ENCODE results near the gene DPP6.

DNA sequence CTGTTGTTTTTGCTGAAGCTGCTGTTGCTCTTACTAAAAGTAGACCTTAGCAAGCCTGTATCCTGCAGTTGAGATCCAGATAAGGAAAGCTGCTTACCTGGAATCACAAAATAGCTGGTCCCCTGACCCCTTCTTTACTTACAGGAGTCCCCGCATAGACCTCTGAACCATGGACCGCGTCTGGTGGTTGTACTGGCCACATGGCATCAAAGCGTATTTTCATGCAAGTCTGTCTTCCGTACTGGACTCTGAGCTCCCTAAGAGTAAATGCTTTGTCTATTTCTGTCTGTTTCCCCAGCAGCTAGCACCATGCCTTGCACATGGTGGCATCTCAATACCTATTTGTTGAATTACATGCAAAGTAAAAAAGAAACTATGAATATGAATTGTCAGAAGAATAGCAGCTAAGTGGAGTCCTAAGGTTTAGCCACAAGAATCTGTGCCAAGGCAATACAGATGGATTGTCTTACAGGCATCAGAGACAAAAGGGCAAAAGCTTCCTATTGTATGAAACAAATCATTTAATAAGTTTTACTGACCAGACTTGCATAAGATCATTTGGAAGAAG, 791.6 kb downstream of the DPP6 start:
- TF ChIP-seq, protein P1, sequence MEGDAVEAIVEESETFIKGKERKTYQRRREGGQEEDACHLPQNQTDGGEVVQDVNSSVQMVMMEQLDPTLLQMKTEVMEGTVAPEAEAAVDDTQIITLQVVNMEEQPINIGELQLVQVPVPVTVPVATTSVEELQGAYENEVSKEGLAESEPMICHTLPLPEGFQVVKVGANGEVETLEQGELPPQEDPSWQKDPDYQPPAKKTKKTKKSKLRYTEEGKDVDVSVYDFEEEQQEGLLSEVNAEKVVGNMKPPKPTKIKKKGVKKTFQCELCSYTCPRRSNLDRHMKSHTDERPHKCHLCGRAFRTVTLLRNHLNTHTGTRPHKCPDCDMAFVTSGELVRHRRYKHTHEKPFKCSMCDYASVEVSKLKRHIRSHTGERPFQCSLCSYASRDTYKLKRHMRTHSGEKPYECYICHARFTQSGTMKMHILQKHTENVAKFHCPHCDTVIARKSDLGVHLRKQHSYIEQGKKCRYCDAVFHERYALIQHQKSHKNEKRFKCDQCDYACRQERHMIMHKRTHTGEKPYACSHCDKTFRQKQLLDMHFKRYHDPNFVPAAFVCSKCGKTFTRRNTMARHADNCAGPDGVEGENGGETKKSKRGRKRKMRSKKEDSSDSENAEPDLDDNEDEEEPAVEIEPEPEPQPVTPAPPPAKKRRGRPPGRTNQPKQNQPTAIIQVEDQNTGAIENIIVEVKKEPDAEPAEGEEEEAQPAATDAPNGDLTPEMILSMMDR (IDR thresholded peaks at IDR 0.05; ENCODE audit: control extremely low read depth in 1 of 3, insufficient read depth in 1 of 3, low read depth in 1 of 3, low read length in 3 of 3) = no peak
- TF ChIP-seq GABPA (IDR thresholded peaks at IDR 0.05; ENCODE audit: borderline replicate concordance, insufficient read depth, low read length) = no peak
- TF ChIP-seq SAP30 (IDR thresholded peaks at IDR 0.05; ENCODE audit: insufficient read depth, insufficient replicate concordance, low read length) = no peak
